GM21529 (cell line): ENCODE measurements around the gene COG1.
A peak's percentile ranks its signal among the peaks of the same experiment; 100 is the strongest.

Experiments
- ATAC-seq: cut with Tn5 transposase; IDR thresholded peaks from one replicate; pipeline ENCODE4 v1.9.1; 2021; ENCODE audit not compliant: unreplicated experiment

The COG1 gene

DNA sequence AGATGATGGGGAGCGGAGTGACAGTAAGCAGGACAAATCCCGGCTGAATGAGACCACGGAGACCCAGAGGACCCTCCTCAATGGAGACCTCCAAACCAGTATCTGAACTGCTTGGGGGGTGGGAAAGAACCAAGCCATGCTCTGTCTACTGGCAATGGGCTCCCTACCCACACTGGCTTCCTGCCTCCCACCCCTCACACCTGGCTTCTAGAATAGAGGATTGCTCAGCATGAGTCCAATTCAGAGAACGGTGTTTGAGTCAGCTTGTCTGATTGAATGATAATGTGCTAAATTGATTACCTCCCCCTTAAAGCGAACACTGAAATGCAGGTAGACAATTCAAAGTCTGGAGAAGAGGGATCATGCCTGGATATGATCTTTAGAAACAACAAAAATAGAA, 22.5 kb upstream of the COG1 start:
- ATAC-seq: no peak

DNA sequence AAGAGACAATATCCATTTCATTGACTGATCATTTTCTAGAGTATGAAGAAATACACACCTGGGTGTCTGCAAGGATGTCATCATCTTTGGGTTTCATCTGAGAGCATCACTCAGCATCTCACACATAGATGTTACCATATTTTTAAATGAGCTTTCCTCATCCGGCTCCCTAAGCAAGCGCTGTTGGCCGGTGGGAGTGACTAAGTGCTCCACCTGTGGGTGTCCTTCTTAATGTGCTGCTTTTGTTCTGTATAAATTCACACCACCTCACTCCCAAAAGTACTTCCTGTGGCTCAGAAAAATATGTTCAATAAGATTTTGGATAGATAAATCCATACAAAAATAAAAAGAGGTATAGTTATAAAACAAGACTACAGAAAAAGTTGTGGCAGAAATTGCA, 20.6 kb upstream of the COG1 start:
- ATAC-seq: no peak

DNA sequence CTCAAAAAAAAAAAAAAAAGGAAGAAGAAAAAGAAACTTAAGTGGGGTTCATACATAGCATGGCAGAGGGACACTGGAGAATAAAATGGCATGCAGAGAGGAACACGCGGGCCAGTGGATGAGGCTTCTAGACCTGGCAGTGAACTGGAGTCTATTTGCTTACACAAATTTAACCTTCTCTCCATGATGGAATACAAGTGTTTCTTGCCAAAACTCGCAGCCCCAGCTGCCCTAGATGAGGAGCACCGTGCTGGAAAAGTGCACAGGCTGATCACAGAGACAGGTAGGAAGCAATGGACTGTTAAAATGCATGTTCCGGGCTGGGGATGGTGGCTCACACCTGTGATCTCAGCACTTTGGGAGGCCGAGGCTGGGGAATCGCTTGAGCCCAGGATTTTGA, 18.7 kb upstream of the COG1 start:
- no peak for ATAC-seq

DNA sequence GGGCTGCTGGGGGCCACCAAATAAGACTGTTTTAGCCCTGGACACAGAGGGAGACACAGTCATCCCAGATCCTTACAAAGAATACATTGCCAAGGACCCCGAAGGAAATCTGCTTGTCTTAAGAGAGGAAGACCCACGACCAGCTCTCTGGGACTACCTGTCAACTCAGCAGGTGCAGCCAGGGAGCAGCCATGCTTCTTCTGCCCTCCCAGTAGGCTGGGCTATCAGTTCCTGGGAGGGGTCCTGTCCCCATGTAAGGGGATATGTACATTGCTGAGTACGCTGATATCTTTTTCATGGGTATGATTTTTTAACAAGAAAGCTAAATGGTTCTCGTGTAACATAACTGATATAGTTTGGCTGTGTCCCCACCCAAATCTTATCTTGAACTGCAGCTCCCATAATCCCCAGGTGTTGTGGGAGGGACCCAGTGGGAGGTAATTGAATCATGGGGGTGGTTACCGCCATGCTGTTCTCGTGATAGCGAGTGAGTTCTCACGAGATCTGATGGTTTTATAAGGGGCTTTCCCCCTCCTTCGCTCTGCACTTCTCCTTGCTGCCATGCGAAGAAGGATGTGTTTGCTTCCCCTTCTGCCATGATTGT, 16.8 kb upstream of the COG1 start:
- ATAC-seq: no peak

DNA sequence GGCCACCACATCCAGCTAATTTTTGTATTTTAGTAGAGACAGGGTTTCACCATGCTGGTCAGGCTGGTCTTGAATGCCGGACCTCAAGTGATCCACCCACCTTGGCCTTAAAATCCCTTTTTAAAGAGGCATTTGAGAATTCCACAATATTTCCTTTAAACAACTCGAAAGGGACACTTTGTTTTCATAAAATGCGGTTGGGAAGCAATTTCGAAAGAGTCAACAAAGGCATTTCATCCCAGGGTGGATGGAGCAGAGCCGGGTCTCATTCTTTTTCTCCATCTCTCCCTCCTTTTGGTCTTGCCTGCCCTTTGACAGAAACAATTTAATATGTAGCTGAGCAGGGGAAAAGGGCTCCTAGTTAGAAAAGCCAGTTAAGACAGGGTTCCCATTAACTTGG, 13.5 kb upstream of the COG1 start:
- no peak for ATAC-seq

DNA sequence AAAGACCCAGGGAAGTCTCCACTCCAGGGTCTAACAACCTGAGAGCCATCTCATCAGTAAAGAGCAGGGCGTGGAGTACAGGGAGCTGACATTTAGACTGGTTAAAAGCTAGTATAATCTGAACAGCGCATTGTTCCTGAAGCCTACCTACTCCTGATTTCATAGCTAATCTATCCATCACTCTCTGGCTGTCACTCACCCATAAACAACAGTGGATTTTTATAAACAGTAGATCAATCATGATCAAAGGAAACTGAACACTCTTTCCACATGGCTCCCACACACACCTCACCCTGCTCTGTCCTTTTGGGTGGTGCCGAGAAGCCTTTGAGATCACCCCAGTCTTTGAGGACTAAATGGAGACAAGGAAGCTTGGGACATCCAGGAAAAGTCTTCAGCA, 13.0 kb upstream of the COG1 start:
- ATAC-seq: no peak

DNA sequence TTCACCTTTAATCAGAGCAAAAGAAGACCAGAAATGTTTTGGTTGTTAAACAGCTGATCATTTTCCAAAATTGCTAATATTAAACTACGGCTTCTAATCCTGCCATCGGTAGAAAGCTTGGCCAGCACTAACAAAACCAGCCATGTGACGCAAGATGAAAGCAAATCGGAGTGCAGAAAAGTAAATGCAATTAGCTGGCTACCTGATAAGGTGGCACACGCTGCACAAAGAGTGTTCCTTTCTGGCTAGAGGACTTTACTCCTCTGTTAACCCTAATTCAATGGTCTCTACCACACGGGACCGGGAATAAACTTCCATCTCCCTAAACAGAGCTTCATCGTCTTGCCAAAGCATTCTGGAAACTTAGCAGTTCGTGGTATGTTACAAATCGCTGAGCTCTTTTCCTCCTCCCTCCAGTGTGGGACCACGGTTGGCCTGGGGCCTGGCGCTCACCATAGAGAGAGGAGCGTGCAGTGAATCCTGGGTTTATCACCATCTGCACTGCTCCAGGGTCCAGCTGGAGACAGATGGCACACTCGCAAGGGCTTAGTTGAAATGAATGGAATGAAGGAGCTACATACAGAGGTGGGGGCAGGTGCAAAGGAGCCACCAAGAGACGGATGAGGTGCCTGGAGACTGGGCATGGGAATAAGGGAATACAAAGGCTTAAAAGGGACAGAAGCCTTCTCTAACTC, 10.1 kb upstream of the COG1 start:
- ATAC-seq: no peak

DNA sequence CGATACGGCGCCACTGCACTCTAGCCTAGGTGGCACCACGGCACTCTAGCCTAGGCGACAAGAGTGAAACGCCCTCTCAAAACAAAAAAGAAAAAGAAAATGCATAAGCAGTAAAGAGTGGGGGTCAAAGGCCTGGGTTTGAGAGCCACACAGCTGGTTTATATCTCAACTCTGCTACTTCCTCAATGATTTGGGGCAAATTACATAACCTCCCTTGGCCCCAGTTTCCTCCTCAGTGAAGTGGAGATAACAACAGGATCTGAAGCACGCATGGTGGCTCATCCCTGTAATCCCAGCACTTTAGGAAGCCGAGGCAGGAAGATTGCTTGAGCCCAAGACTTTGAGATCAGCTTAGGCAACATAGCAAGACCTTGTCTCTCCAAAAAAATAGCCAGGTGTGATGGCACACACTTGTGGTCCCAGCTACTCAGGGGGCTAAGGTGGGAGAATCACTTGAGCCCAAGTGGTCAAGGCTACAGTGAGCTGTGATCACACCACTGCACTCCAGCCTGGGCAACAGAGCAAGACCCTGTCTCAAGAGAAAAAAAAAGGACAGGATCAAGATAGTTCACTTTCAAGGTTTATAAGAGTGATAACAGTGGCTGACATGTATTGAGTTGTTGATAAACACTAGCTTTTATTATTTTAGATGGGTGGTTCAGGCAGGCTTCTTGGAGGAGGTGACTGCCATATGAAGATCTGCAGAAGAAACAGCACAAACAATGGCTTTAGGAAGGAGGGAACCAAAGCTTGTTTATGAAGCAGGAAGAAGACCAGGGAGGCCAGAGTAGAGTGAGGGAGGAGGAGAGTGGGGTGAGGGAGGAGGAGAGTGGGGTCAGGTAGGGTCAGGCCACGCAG, 8.5 kb upstream of the COG1 start:
- ATAC-seq: no peak

DNA sequence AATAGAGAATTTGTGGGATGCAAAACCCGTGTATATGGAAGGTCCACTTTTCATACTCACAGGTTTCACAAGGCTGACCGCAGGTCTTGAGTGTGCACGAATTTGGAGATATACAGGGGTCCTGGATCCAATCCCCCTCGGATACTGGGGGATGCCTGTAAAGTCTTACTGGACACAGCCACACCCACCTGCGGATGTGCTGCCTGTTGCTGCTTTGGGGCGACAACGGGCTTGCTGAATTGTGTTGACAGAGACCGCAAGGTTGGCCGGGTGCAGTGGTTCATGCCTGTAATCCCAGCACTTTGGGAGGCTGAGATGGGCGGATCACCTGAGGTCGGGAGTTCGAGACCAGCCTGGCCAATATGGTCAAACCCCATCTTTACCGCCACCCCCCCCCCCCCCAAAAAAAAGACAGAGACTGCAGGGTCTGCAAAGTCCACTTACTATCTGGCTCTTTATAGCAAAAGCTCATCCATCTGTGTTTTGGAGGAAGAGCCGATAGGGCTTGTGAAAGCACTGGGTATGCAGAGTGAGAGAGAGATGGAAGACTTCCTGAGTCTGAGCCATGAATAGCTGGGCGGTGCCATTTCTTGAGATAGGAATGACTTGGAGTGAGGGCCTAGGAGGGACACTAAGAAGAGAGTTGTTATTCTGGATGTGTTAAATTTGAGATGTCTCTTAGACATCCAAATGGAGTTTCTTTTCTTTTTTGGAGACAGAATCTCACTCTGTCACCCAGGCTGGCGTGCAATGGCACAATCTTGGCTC, 6.4 kb upstream of the COG1 start:
- ATAC-seq: no peak

DNA sequence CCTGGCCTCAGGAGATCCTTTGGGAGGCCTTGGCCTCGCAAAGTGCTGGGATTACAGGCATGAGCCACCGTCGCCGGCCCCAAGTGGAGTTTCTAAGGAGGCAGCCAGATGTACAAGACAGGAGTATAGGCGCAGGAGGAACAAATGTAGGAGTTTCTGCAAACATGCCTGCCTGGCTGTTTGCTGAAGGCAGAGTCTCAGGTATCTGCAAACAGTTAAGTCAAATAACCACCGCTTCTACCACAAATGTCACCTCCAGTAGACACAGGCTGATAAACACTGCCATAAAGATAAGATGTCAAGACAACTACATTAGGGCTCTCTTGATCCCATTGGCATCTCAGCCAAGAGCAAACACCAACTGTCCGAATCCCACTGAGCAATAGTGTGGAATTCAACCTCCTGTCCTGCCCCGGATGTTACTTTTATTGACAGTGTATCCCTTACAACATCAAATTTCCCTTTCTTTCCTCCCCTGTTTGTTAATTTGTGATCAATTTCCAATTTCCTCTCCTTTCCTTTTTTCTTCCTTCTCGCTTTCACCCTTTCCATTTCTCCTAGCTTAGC, 5.6 kb upstream of the COG1 start:
- no peak for ATAC-seq

DNA sequence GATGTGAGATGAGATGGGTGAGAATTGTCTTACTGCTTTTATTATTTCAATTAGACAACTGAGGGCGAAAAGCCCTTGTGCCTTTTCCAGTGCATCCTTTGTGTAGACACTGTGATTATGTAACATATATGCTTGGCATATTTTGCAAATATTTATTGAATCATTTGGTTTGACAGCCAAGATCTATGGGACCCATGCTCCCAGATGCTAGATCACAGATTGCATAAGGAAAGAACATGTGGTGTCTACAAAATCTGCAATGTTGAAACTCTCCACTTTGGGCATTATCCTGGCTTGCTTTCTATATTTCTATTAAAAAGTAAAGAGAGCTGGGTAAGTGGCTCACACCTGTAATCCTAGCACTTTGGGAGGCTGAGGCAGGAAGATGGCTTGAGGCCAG, 4.8 kb upstream of the COG1 start:
- no peak for ATAC-seq

DNA sequence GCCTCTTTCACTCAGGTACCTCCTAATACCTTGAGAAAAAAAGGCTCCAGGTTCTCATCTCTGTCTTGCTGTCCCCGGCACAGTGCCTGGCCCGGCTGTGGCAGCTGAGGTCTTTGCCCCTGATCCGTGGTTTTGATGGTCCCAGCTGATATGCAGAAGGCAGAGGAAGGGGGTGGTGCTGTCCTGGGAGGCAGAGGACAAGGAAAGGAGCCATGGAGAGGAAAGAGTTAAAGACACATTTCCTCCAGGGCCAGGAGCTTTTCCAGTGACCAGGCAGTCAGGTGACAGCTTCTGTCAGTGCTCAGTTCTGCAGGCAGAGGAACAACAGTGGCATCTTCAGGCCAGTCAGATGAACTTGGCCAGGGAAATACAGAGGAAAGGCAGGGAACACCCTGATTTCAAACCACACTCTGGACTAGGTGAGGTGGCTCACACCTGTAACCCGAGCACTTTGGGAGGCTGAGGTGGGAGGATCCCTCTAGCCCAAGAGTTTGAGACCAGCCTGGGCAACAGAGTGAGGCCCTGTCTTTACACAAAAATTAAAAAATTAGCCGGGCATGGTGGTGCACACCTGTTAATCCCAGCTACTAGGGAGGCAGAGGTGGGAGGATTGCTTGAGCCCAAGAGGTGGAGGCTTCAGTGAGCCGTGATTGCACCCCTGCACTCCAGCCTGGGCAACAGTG, 3.3 kb upstream of the COG1 start:
- ATAC-seq: no peak

DNA sequence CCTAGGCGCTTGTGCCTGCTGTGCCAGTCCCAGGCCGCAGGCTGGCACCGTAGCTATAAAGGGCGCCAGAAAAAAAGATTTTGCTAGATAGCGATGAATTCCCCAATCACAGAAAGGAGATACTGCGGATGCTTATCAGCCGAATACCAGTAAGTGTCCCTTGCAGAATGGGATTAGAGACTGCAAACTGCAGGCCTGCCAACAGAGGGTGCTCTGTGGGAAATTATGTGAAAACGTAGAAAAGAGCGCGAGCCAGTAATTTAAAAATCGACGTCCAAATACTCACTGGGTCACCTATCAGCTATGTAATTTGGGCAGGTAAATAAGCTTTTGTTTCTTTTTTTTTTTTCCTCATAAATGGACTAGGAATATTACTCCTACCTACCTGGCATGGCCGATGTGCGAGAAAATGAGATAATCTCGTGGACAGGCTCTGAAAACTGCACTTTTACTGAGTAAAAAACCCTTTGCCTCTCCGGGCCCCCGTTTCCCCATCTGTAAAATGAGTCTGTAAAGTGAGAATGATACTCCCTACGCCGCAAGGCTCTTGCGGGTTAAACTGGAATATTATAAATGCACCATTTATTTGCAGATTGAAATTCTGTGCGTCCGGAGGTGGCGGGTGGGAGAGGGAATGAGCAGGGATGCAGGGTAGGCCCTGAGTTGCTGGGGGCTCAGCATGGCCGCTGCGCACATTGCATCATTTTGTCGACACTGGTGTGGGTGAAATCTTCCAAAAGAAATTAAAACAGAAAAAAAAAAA, 1.2 kb upstream of the COG1 start:
- peak; percentile 32 for ATAC-seq

DNA sequence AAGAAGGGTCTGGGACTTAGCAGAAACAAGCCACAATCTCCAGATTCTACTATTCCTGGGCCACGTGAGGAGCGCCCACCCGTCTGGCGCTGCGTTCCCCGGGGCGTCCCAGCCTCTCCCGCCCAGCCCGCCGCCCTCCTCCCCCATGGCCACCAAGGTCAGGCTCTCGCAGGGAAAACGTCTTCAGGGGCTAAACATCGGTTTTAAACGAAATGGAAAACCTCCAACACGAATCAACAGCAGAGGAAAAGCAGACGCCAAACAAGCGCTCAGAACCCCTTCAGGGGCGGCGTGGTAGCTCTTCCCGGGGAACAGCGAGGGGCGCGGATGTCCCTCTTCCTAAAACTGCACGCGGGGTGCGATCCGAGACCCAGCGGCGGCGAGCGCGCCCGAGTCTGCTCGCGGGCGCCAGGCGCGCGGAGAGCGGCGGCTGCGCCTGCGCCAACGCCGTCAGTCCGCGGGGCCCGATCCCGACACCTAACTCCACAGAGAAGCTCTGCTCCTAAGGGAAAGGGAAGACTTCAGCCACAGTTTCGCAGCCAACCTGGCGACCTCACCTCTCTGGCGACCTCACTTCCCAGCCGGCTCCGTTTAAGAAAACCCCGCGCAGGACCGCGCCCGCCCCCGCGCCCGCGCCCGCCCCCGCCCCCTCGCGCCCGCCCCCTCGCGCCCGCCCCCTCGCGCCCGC, 505 bp upstream of the COG1 start:
- ATAC-seq: peak; percentile 60

DNA sequence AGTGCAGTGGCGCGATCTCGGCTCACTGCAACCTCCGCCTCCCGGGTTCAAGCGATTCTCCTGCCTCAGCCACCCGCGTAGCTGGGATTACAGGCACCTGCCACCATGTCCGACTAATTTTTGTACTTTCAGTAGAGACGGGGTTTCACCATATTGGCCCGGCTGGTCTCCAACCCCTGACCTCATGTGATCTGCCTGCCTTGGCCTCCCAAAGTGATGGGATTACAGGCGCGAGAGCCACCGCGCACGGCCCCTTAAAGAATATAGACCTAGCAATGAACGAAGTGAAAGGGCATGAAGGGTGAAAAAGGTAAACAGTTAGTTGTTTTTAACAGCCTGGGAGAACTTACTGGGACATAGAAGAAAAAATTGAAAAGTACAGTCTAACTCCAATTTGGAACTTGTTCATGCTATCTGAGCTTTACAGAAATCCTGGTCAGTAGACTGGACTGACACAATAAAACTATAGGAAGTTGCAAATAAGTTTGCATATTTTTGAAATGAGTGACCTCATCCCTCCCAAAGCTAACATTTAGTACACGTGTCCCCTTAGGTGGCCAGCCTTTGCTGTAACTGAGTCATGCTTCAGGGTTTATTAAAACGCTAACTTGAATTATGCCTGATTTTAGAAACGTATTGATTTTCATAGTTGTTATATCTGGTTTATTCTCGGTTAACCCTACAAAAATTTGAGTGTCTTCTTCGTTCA, 1.8 kb downstream of the COG1 start:
- no peak for ATAC-seq

DNA sequence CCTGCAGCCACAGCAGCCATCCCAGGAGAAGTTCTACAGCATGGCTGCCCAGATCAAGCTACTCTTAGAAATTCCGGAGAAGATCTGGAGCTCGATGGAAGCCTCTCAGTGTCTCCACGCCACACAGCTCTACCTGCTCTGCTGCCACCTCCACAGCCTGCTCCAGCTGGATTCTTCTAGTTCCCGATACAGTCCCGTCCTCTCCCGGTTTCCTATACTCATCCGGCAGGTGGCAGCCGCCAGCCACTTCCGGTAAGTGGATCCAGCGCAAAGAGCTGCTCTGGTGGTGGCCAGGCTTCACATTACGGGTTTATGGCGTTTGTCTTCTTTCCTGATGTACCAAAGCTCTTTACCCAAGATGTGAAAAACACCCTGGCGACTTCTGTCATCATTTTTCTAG, 3.6 kb downstream of the COG1 start:
- no peak for ATAC-seq

DNA sequence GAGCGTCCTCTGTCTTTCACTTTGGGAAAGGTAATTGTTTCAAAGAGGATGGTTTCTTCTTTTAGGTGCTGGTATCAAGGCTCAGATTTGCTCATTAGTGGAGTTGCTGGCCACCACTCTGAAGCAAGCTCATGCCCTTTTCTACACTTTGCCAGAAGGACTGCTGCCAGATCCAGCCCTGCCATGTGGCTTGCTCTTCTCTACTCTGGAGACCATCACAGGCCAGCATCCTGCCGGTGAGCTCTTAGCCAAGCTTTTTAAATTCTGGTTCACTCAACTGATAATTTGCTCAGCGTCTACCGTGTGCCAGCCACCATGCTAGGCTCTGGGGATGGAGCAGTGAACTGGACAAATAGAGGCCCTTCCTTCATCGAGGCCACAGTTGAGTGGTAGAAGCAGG, 4.3 kb downstream of the COG1 start:
- no peak for ATAC-seq

DNA sequence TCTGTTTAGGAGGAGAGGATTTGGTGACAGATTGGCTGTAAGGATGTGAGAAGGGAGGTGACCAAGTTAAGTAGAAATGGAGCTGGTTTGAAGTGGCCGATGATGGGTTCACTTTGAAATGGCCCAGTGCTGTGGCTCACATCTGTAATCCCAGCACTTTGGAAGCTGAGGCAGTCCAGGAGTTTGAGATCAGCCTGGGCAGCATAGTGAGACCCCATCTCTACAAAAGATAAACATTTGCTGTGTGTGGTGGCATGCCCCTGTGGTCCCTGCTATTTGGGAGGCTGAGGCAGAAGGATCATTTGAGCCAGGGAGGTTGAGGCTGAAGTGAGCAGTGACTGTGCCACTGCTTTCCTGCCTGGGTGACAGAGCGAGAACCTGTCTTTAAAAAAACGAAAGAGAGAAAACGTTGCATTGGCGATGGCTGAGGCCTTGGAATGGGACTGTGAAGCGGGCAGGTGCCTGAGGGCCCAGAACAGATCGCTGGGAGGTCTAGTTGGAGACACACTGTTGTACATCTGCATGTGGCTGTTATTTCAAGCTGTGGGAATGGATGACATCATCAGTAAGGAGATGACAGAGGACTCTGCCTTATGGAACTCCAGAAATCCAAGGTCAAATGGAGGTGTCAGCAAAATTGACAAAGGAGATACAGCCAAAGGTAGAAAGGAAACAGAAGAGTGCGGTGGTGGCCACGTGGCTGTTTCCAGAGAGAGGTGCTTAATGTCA, 5.5 kb downstream of the COG1 start:
- ATAC-seq: no peak
